Measurements from ENCODE around the gene C16orf96. TPM values are rescaled to one million over a fixed set of nuclear protein-coding genes. Genes with fewer than 3 reads are reported as not detected.

The C16orf96 gene
- total and polyA plus RNA-seq, 2 donors (not counting 3 experiments of a cell fraction or from before 2014, with no cell fraction given), result not detected

GRCh38 chr16:4548124-4548523 is 8.0 kb upstream of the C16orf96 start:
- H3K36me3 ChIP-seq (ENCODE audit: control insufficient read depth in 2 of 2, extremely low read depth in 1 of 2, insufficient read depth in 2 of 2, low read length in 2 of 2), result no peaks in the 10 kb centered on the region
- ChIA-PET CTCF (interaction anchor here (0.6 to 4.3 kb wide), 39 partner anchors 9 to 348 kb away, joined by 3 to 109 read pairs (median 5); partner anchors contain the start of genes CDIP1, CORO7 and HMOX2), POLR2A (no interaction called here)
- no peaks in the 10 kb centered on the region for H3K4me1 ChIP-seq (ENCODE audit: control insufficient read depth, extremely low read depth, insufficient read depth, low read length)
- no peaks in the 10 kb centered on the region for H3K79me2 ChIP-seq (ENCODE audit: control insufficient read depth, insufficient read depth, low read length)
- no peak overlapping the region for H2AFZ ChIP-seq (ENCODE audit: low read depth, low read length)
- BruUV-seq (replicated peaks), result no TSS peak
- no peaks in the 10 kb centered on the region for H3K9me3 ChIP-seq (replicated peaks; ENCODE audit: control insufficient read depth, insufficient read depth, low read length)
- peaks cover 0 to 2% of the 10 kb centered on the region in 2 experiments for H3K27me3 ChIP-seq (ENCODE audit: control insufficient read depth in 2 of 2, insufficient read depth in 2 of 2, low read length in 2 of 2)
- dilution Hi-C loops (cut with MboI; ENCODE audit: extremely low pct_ligation_motif_present, low sequenced_read_pairs), result no loop called here
- no peak for DNase-seq (ENCODE audit: low read depth, low spot score)
- no peak overlapping the region for H3K27ac ChIP-seq (ENCODE audit: insufficient read depth, low read depth, low read length)
- H3K4me3 ChIP-seq (replicated peaks in 1 of 3; ENCODE audit: insufficient read depth in 1 of 3, low read depth in 1 of 3, low read length in 3 of 3), result no peak overlapping the region
- no peak for TF ChIP-seq MAX (IDR thresholded peaks at IDR 0.05; ENCODE audit: insufficient read depth, insufficient read length)
- TF ChIP-seq FOS (IDR thresholded peaks at IDR 0.05; ENCODE audit: borderline replicate concordance, insufficient read depth, low read length), result no peak
- TF ChIP-seq CTCF (IDR thresholded peaks at IDR 0.05; ENCODE audit: extremely low read depth in 1 of 2, insufficient read depth in 1 of 2, low read depth in 1 of 2, low read length in 2 of 2), result no peak
- TF ChIP-seq EZH2 (IDR thresholded peaks at IDR 0.05; ENCODE audit: borderline replicate concordance, low read depth, low read length, severe bottlenecking), result no peak
- no peak for TF ChIP-seq JUN (IDR thresholded peaks at IDR 0.05; ENCODE audit: borderline replicate concordance, insufficient read depth, insufficient read length, low read depth)
- no peak for TF ChIP-seq GATA2 (IDR thresholded peaks at IDR 0.05; ENCODE audit: insufficient read depth, insufficient read length, low read depth, low read length)
- no peak for TF ChIP-seq POLR2AphosphoS5 (IDR thresholded peaks at IDR 0.05; ENCODE audit: insufficient read depth, low read depth, low read length)
- no peak for TF ChIP-seq MYC (IDR thresholded peaks at IDR 0.05; ENCODE audit: low read depth, low read length)
- no peak for TF ChIP-seq POLR2A (IDR thresholded peaks at IDR 0.05; ENCODE audit: low read depth, low read length)
- H3K9ac ChIP-seq (replicated peaks; ENCODE audit: extremely low read depth, insufficient read depth, low read length), result no peak overlapping the region
- intact Hi-C loops (cut with micrococcal nuclease), result loop anchor here (1.0 kb wide), 3 partner anchors 31 to 42 kb away; no protein-coding TSS in a partner anchor
- no peaks in the 10 kb centered on the region for H4K20me1 ChIP-seq (replicated peaks; ENCODE audit: control insufficient read depth, extremely low read depth, insufficient read depth, low read length)
- H3K4me2 ChIP-seq (ENCODE audit: insufficient read depth, low read length), result no peak overlapping the region
- FAIRE-seq, result no peak
- no peaks in the 10 kb centered on the region for H3K9me1 ChIP-seq (replicated peaks; ENCODE audit: control insufficient read depth, extremely low read depth, insufficient read depth, low read length)

Measured in endothelial cell of umbilical vein (primary cell).